RWPE2 (cell line): ENCODE data around the gene SLC16A10.
"Not testable (repeated sequence)": the region's sequence is repeated elsewhere in the genome, so short reads cannot be mapped to it uniquely, and the experiment has no call there.

Source experiments
- ATAC-seq: fragments of 200-7000 bp; cut with Tn5 transposase; 3 replicates; pipeline ENCODE4 v1.9.1; 2021; ENCODE audit warnings: low read depth
- DNase-seq: peaks from one replicate; pipeline ENCODE4 v3.0.0-alpha.2; 2020; ENCODE audit warnings: low spot score
- H3K27ac ChIP-seq: fragments of 450-650 bp; 2 replicates; pipeline ENCODE4 v1.5.1; 2017; ENCODE audit warnings: mild to moderate bottlenecking; ENCODE audit not compliant: poor library complexity, severe bottlenecking
- H3K27me3 ChIP-seq: fragments of 250-450 bp; sonication (Bioruptor Pico); 2 replicates; pipeline ENCODE4 v1.5.1; 2021; ENCODE audit warnings: mild to moderate bottlenecking, moderate library complexity; ENCODE audit not compliant: insufficient read depth, poor library complexity, severe bottlenecking
- H3K36me3 ChIP-seq: fragments of 250-450 bp; sonication (Bioruptor Pico); 2 replicates; pipeline ENCODE4 v1.5.1; 2020; ENCODE audit warnings: low read depth, mild to moderate bottlenecking, moderate library complexity
- H3K4me1 ChIP-seq: fragments of 250-450 bp; sonication (Bioruptor Pico); 2 replicates; pipeline ENCODE4 v1.5.1; 2021; ENCODE audit warnings: mild to moderate bottlenecking, moderate library complexity; ENCODE audit not compliant: insufficient read depth, poor library complexity, severe bottlenecking
- H3K4me3 ChIP-seq: fragments of 250-450 bp; sonication (Bioruptor Pico); 2 replicates; pipeline ENCODE4 v1.5.1; 2021; ENCODE audit warnings: mild to moderate bottlenecking, moderate library complexity; ENCODE audit not compliant: severe bottlenecking
- H3K9me3 ChIP-seq: fragments of 250-450 bp; sonication (Bioruptor Pico); 2 replicates; pipeline ENCODE4 v1.5.1; 2021; ENCODE audit warnings: mild to moderate bottlenecking, moderate library complexity; ENCODE audit not compliant: severe bottlenecking
- CTCF ChIP-seq: fragments of 450-650 bp; IDR thresholded peaks from one replicate; pipeline ENCODE4 v1.5.1; 2017; ENCODE audit warnings: mild to moderate bottlenecking, moderate library complexity; ENCODE audit not compliant: poor library complexity, severe bottlenecking

SLC16A10 gene

GRCh38 chr6:111050261-111051023 is 36.9 kb upstream of the SLC16A10 start:
- Histone ChIP-seq H3K4me3 (no peak overlapping the region), H3K9me3 (no peaks in the 10 kb centered on the region), H3K4me1 (no peaks in the 10 kb centered on the region), H3K36me3 (no peaks in the 10 kb centered on the region), H3K27me3 (no peaks in the 10 kb centered on the region), H3K27ac (no peak overlapping the region)
- no peak for TF ChIP-seq CTCF
- DNase-seq (no peak), ATAC-seq (no peak)

- no peak for ATAC-seq
- H3K36me3 ChIP-seq, result no peaks in the 10 kb centered on the region
- DNase-seq, result no peak
- no peak overlapping the region for H3K4me3 ChIP-seq
- no peaks in the 10 kb centered on the region for H3K9me3 ChIP-seq
- no peak for TF ChIP-seq CTCF
- H3K4me1 ChIP-seq, result no peaks in the 10 kb centered on the region
- no peak overlapping the region for H3K27ac ChIP-seq
- H3K27me3 ChIP-seq, result no peaks in the 10 kb centered on the region
Measured at GRCh38 chr6:111052171-111052570, 35.1 kb upstream of the SLC16A10 start.

GRCh38 chr6:111057074-111057752 is 30.1 kb upstream of the SLC16A10 start:
- no peaks in the 10 kb centered on the region for H3K9me3 ChIP-seq
- H3K4me3 ChIP-seq, result no peak overlapping the region
- no peak overlapping the region for H3K27ac ChIP-seq
- H3K27me3 ChIP-seq, result no peaks in the 10 kb centered on the region
- ATAC-seq (peak; percentile 76), DNase-seq (no peak)
- peak; percentile 83 for TF ChIP-seq CTCF
- no peaks in the 10 kb centered on the region for H3K4me1 ChIP-seq
- H3K36me3 ChIP-seq, result no peaks in the 10 kb centered on the region

- Histone ChIP-seq H3K4me3 (no peak overlapping the region), H3K27ac (no peak overlapping the region), H3K9me3 (no peaks in the 10 kb centered on the region), H3K36me3 (no peaks in the 10 kb centered on the region), H3K4me1 (no peaks in the 10 kb centered on the region), H3K27me3 (no peaks in the 10 kb centered on the region)
- DNase-seq (no peak), ATAC-seq (no peak)
- TF ChIP-seq CTCF, result no peak
Measured at GRCh38 chr6:111061508-111061907, 25.8 kb upstream of the SLC16A10 start.

GRCh38 chr6:111061985-111062384 is 25.3 kb upstream of the SLC16A10 start:
- not testable (repeated sequence) for H3K27ac ChIP-seq, H3K4me3 ChIP-seq, H3K27me3 ChIP-seq, DNase-seq, H3K36me3 ChIP-seq, H3K9me3 ChIP-seq, ATAC-seq, H3K4me1 ChIP-seq

- not testable (repeated sequence) for H3K36me3 ChIP-seq, ATAC-seq, H3K27ac ChIP-seq, H3K4me1 ChIP-seq, H3K4me3 ChIP-seq, H3K27me3 ChIP-seq, DNase-seq, H3K9me3 ChIP-seq
Measured at GRCh38 chr6:111062860-111063259, 24.4 kb upstream of the SLC16A10 start.
